Body of pancreas (tissue), 4 donors: ENCODE data around the gene RGS17. TPM values are rescaled to one million over a fixed set of nuclear protein-coding genes. Genes with fewer than 3 reads are reported as not detected.
A peak's percentile ranks its signal among the peaks of the same experiment; 100 is the strongest.

Experiments
- ATAC-seq: fragments of 150-250 bp; one replicate; pipeline ENCODE4 v1.9.1; 2016
- DNase-seq, 4 donors: peaks; one replicate each; pipeline ENCODE4 v3.0.0-alpha.2; 2019
- H3K27ac ChIP-seq, 4 donors: fragments of 200-600 bp; sonication (generic); 1 replicate in 3 of 4; 2 replicates in 1 of 4; pipeline versions ENCODE4 v1.5.1 to v1.6.1; 2016 to 2019; ENCODE audit warnings: mild to moderate bottlenecking in 1 of 4, mixed read lengths in 1 of 4, moderate library complexity in 1 of 4
- H3K27me3 ChIP-seq, 2 donors: fragments of 200-600 bp; sonication (generic); one replicate each; pipeline ENCODE4 v1.6.0; 2016; ENCODE audit warnings: mild to moderate bottlenecking in 1 of 2
- H3K36me3 ChIP-seq, 2 donors: fragments of 200-600 bp; sonication (generic); replicated peaks in 1 of 2; 2 replicates each; pipeline ENCODE4 v1.5.1; 2016; ENCODE audit warnings: low read depth in 2 of 2; ENCODE audit not compliant: insufficient read depth in 1 of 2
- H3K4me1 ChIP-seq: fragments of 200-600 bp; sonication (generic); one replicate; pipeline ENCODE4 v1.6.0; 2016
- H3K4me3 ChIP-seq, 2 donors: fragments of 200-600 bp; sonication (generic); 1 replicate in 1 of 2; 2 replicates in 1 of 2; pipeline ENCODE4 v1.5.1; 2016 to 2019
- H3K9me3 ChIP-seq, 3 donors: fragments of 200-600 bp; sonication (generic); 1 replicate in 2 of 3; 2 replicates in 1 of 3; pipeline ENCODE4 v1.5.1; 2016
- CTCF ChIP-seq, 7 experiments: fragments of 450-650 bp in 4 of 7; fragments of 200-600 bp in 3 of 7; sonication (generic) in 3 of 7; IDR thresholded peaks; one replicate each; pipeline ENCODE4 v1.5.1; 2016 to 2019; ENCODE audit warnings: antibody characterized with exemption in 7 of 7
- POLR2A ChIP-seq, 3 donors: fragments of 450-650 bp; IDR thresholded peaks; one replicate each; pipeline ENCODE4 v1.6.1; 2016; ENCODE audit warnings: antibody characterized with exemption in 3 of 3, mild to moderate bottlenecking in 2 of 3
- WGBS, 2 donors: methylation state at CpG; one replicate each; pipeline ENCODE4 v1.1.5; 2017; 5-methylcytosine and 5-hydroxymethylcytosine counted together
- intact Hi-C: fragments of 100-400 bp; cut with DNase I; formaldehyde crosslinking; loops from one replicate; pipeline ENCODE4 v1.15.1; 2023
- total RNA-seq, 2 donors: library from RNA; depleted of rRNA; stranded (reverse); fragments of >200 nt; gene quantifications; one replicate each; pipeline ENCODE4 v1.1.0, GENCODE V29; 2016

Gene RGS17
- total RNA-seq, result 1 to 10 TPM in 1 of 2 donors, under 1 TPM in 1; 0.33 to 1.0 TPM

- Histone ChIP-seq H3K27me3 (peaks cover 0 to 6% of the 10 kb centered on the region in 2 donors), H3K9me3 (no peaks in the 10 kb centered on the region), H3K36me3 (no peaks in the 10 kb centered on the region), H3K4me3 (peak within 1 kb of the TSS; percentile 49 to 70), H3K4me1 (peaks cover 18% of the 10 kb centered on the region), H3K27ac (peak within 1 kb of the TSS; percentile 32 to 79 (median 60))
- intact Hi-C loops, result no loop called here
- WGBS, 2 donors, result 5 to 16% methylated on average over 10 to 71 of the region's 89 CpGs
- DNase-seq (peak; percentile 51 to 69 (median 62)), ATAC-seq (peak; percentile 88)
- TF ChIP-seq CTCF (IDR thresholded peaks at IDR 0.05) (no peak), POLR2A (IDR thresholded peaks at IDR 0.05) (peak in 2 of 3 donors; percentile 23 to 49)
Observed at GRCh38 chr6:153131037-153131981, at the start of gene RGS17. Gene RGS17 (minus strand): TSS chr6:153131282. CDS start chr6:153044018, 87,264 bp downstream.

- Histone ChIP-seq H3K4me3 (no peak overlapping the region), H3K9me3 (no peaks in the 10 kb centered on the region), H3K36me3 (no peaks in the 10 kb centered on the region), H3K4me1 (no peaks in the 10 kb centered on the region), H3K27me3 (no peaks in the 10 kb centered on the region), H3K27ac (no peak overlapping the region)
- ATAC-seq (no peak), DNase-seq (no peak)
- intact Hi-C loops, result no loop called here
- TF ChIP-seq POLR2A (IDR thresholded peaks at IDR 0.05), result no peak
- no peak for TF ChIP-seq CTCF (IDR thresholded peaks at IDR 0.05)
Observed at GRCh38 chr6:153172815-153173214, 41.7 kb upstream of the RGS17 start.

GRCh38 chr6:153170511-153170910 is 39.4 kb upstream of the RGS17 start:
- no peak for ATAC-seq
- intact Hi-C loops, result no loop called here
- Histone ChIP-seq H3K27me3 (no peaks in the 10 kb centered on the region), H3K27ac (no peak overlapping the region), H3K9me3 (no peaks in the 10 kb centered on the region), H3K36me3 (no peaks in the 10 kb centered on the region), H3K4me1 (peaks cover 3% of the 10 kb centered on the region), H3K4me3 (no peak overlapping the region)
- 62 to 66% methylated on average over 3 of the region's 3 CpGs for WGBS, 2 donors
- no peak for DNase-seq
- no peak for TF ChIP-seq POLR2A (IDR thresholded peaks at IDR 0.05)
- TF ChIP-seq CTCF (IDR thresholded peaks at IDR 0.05), result no peak

- peaks cover 3% of the 10 kb centered on the region for H3K4me1 ChIP-seq
- WGBS, 2 donors, result 78 to 98% methylated on average over 1 of the region's 1 CpG
- H3K27ac ChIP-seq, result no peak overlapping the region
- no peaks in the 10 kb centered on the region for H3K9me3 ChIP-seq
- intact Hi-C loops, result no loop called here
- no peaks in the 10 kb centered on the region for H3K36me3 ChIP-seq
- no peaks in the 10 kb centered on the region for H3K27me3 ChIP-seq
- ATAC-seq (no peak), DNase-seq (no peak)
- H3K4me3 ChIP-seq, result no peak overlapping the region
- TF ChIP-seq CTCF (IDR thresholded peaks at IDR 0.05) (no peak), POLR2A (IDR thresholded peaks at IDR 0.05) (no peak)
Observed at GRCh38 chr6:153167907-153168306, 36.8 kb upstream of the RGS17 start.
